Lower leg skin (tissue), 4 donors: Measurements from ENCODE around the gene SON. TPM values are rescaled to one million over a fixed set of nuclear protein-coding genes. Genes with fewer than 3 reads are reported as not detected.

Source experiments
- DNase-seq, 2 donors: peaks; one replicate each; pipeline ENCODE4 v3.0.0-alpha.2; 2019; ENCODE audit warnings: low spot score in 2 of 2
- H3K4me3 ChIP-seq: fragments of 200-600 bp; sonication (generic); 2 replicates; pipeline ENCODE4 v1.5.1; 2017; ENCODE audit warnings: mild to moderate bottlenecking, low read depth; ENCODE audit not compliant: poor library complexity, severe bottlenecking
- POLR2A ChIP-seq, 2 donors: fragments of 450-650 bp; IDR thresholded peaks; one replicate each; pipeline ENCODE4 v1.6.1; 2016 to 2017; ENCODE audit warnings: antibody characterized with exemption in 2 of 2, mild to moderate bottlenecking in 1 of 2, moderate library complexity in 1 of 2
- WGBS, 2 donors: methylation state at CpG; one replicate each; pipeline ENCODE4 v1.1.5; 2018; 5-methylcytosine and 5-hydroxymethylcytosine counted together
- intact Hi-C: fragments of 100-400 bp; cut with DNase I; formaldehyde crosslinking; loops from one replicate; pipeline ENCODE4 v1.15.0; 2023; ENCODE audit warnings: low total_unique reads
- total RNA-seq, 4 donors: library from RNA; depleted of rRNA; stranded (reverse); fragments of >200 nt; gene quantifications; one replicate each; pipeline ENCODE4 v1.1.0, GENCODE V29; 2016
- TF ChIP-seq, protein P1 (sequence below), 3 donors: fragments of 450-650 bp; IDR thresholded peaks; one replicate each; pipeline ENCODE4 v1.5.1; 2016; ENCODE audit warnings: antibody characterized with exemption in 3 of 3, mild to moderate bottlenecking in 3 of 3, moderate library complexity in 2 of 3

The SON gene
- total RNA-seq, 4 donors from 2014 or later: 199 to 314 (median 256) TPM

DNA sequence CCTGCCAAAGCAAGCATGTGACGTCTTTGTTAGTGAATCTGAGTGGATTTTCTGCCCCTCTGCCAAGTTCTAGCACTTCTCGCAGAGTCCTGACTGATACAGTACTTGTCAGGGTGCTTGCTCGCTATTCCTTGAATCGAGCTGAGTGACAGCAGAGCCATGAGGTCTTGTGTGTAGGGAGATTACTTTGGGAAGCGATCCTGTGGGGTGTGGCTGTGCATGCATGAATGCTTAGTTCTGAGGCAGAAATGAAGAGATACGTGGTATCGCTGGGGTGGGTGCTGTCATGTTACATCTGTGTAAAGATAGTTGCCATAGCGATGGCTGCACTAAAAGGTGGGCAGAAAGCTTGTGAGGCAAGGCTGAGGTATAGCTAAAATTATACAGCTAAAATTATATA lies 32.0 kb upstream of the SON start:
- no peak overlapping the region for H3K4me3 ChIP-seq
- intact Hi-C loops: no loop called here
- TF ChIP-seq, protein P1, sequence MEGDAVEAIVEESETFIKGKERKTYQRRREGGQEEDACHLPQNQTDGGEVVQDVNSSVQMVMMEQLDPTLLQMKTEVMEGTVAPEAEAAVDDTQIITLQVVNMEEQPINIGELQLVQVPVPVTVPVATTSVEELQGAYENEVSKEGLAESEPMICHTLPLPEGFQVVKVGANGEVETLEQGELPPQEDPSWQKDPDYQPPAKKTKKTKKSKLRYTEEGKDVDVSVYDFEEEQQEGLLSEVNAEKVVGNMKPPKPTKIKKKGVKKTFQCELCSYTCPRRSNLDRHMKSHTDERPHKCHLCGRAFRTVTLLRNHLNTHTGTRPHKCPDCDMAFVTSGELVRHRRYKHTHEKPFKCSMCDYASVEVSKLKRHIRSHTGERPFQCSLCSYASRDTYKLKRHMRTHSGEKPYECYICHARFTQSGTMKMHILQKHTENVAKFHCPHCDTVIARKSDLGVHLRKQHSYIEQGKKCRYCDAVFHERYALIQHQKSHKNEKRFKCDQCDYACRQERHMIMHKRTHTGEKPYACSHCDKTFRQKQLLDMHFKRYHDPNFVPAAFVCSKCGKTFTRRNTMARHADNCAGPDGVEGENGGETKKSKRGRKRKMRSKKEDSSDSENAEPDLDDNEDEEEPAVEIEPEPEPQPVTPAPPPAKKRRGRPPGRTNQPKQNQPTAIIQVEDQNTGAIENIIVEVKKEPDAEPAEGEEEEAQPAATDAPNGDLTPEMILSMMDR (IDR thresholded peaks at IDR 0.05): no peak
- no peak for TF ChIP-seq POLR2A (IDR thresholded peaks at IDR 0.05)
- DNase-seq: no peak
- WGBS, 2 donors: 90 to 95% methylated on average over 8 of the region's 8 CpGs

DNA sequence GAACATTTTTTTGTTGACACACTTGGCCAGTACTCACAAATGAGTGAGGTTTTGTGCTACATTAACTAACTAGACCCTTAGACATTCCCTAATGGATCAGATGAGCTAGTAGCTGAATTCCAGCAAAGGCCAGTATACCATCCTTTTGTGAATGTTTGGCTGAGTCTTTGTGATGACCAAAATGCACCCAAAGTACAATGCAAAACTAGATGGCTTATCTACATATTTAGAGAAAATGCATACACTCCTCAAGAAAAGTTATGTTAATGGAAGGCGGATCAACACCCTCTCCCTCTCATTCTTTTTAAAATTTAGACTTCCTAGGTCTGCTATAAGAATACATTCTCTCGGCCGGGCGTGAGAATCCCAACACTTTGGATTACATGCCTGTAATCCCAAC lies 31.2 kb upstream of the SON start:
- WGBS, 2 donors: 96 to 99% methylated on average over 4 of the region's 4 CpGs
- DNase-seq: no peak
- TF ChIP-seq, protein P1 (IDR thresholded peaks at IDR 0.05): no peak
- TF ChIP-seq POLR2A (IDR thresholded peaks at IDR 0.05): no peak
- no peak overlapping the region for H3K4me3 ChIP-seq
- intact Hi-C loops: no loop called here

DNA sequence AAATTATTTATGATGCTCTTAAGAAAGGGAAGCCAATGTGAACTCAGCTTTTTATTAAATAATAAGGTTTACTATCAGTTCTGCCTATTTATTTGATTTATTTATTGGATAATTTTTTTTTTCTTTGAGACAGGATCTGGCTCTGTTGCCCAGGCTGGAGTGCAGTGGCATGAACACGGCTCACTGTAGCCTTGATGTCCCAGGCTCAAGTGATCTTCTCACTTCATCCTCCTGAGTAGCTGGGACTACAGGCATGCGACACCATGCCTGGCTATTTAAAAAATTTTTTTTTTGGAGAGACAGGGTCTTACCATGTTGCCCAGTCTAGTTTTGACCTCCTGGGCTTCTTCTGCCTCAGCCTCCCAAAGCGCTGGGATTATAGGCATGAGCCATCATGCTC lies 30.4 kb upstream of the SON start:
- 95 to 97% methylated on average over 3 of the region's 3 CpGs for WGBS, 2 donors
- no peak overlapping the region for H3K4me3 ChIP-seq
- intact Hi-C loops: no loop called here
- TF ChIP-seq, protein P1 (IDR thresholded peaks at IDR 0.05): no peak
- TF ChIP-seq POLR2A (IDR thresholded peaks at IDR 0.05): no peak
- DNase-seq: no peak

DNA sequence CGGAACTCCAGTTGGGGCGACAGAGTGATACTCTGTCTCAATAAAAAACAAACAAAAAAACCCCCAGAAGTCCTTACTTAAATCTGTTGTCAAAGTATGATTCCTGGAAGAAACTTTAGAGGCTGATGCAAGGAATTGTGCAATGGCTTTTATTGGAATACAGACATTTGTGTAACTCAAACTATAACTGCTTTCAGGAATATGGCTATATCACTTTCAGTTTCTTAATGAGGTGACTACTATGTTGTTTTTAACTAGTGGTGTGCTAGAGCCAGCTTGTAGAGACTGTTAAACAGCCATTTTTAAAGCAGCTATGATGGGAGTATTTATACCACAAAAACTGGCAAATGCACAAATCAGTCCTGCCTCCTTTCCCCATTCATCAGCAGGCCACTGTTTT lies 28.6 kb upstream of the SON start:
- intact Hi-C loops: no loop called here
- 95 to 98% methylated on average over 2 of the region's 2 CpGs for WGBS, 2 donors
- H3K4me3 ChIP-seq: no peak overlapping the region
- DNase-seq: no peak
- TF ChIP-seq, protein P1 (IDR thresholded peaks at IDR 0.05): no peak
- TF ChIP-seq POLR2A (IDR thresholded peaks at IDR 0.05): no peak

DNA sequence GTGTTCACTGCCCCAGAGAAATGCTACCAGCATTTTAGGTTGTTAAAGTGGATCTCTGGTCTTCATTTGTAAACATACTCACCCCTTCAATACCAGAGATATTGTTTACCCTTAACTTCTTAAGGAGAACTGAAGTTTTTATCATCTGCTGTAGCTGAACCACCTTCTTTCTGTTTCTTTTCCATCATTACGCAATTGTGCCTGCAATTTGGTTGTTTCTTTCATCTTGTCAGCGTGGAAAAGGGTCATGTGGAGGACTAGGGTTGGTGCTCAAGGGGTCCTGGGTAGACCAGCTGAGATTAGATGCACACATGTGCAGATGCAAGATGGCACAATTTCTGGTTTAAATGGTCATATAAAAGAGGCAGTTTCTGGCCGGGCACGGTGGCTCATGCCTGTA lies 23.9 kb upstream of the SON start:
- 95 to 96% methylated on average over 4 of the region's 4 CpGs for WGBS, 2 donors

DNA sequence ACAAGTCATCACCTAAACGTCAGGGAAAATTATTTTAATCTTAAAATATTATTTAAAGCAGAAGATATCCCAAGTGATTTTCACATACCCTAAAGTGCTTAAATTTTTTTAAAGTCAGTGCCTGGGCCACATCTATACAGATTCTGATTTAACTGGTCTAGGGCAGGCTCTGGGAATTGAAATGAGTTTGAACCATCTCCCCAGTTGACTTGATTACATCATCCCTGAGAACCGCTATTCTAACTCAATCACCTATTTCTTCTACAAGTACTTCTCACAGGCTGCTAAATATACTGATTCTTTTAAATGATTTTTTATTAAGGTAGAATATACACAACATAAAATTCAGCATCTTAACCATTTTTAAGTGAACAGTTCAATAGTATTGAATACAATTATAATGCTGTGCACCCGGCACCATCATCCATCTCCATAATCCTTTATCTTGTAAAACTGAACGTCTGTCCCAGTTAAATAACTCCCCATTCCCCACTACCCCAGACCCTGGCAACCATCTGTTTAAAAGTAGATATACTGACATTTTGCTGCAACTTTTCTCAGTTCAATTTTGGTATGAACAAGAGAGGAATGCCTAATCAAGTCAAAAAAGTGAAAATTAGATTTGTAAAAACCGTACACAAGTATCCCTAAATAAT lies 20.4 kb upstream of the SON start:
- DNase-seq: no peak
- no peak overlapping the region for H3K4me3 ChIP-seq
- intact Hi-C loops: no loop called here
- TF ChIP-seq POLR2A (IDR thresholded peaks at IDR 0.05): no peak
- TF ChIP-seq, protein P1 (IDR thresholded peaks at IDR 0.05): no peak
- 87 to 93% methylated on average over 5 of the region's 5 CpGs for WGBS, 2 donors

More for the DNA sequence above, 23.9 kb upstream of the SON start:
- DNase-seq: no peak
- H3K4me3 ChIP-seq: no peak overlapping the region
- TF ChIP-seq POLR2A (IDR thresholded peaks at IDR 0.05): no peak
- intact Hi-C loops: no loop called here
